Measurements from ENCODE around the gene NEUROD4.

Gene NEUROD4

DNA sequence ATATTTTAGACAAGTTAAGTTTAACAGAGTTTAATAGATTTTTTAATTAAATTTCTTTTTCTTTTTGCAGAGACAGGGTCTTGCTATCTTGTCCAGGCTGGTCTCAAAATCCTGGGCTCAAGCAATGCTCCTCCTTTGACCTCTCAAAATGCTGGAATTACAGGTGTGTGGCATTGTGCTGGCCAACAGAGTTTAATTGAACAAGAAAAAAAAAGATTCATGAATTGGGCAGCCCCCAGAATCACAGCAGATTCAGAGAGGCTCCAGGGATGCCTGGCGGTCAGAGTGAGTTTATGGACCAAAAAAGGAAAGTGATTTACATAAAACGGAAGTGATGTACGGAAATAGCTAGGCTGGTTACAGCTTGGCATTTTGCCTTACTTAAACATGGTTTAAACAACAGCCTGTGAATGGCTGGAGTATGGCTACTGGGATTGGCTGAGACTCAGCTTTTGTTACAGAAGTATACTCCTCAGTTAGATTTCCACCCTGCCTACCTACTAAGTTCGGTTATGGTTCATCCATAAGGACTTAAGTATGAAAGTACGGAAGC is 20.7 kb upstream of the NEUROD4 start:
- no peak for DNase-seq

DNA sequence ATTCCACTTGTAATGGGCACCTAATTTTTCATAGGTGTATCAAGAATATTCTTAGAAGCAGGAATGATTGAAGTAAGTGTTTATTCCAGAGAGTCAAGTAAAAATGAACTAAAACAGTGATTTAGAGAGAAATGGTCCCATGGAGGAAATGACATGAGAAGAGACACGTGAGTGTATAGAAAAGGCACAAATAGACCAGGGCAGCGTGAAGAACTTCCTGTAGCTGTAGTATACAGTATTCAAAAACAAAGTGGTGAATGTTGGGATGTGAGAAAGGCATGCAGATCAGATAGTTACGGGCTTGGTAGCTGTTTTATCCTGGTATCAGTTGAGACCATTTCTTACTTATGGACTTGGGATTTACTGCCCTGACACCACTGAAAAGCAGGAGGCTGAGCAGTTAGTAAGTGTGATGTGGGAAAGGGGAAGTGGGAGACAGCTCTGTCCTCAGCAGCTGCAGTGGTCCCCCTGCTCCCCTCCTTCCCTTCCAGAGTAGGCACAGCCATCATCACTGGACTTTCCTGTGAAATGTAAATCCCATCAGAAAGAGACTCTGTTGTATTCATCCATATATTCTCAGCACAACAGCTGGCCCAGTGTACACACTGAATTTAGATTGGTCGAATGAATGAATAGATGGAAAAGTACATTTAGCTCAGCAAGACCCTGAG is 18.4 kb upstream of the NEUROD4 start:
- DNase-seq: no peak

DNA sequence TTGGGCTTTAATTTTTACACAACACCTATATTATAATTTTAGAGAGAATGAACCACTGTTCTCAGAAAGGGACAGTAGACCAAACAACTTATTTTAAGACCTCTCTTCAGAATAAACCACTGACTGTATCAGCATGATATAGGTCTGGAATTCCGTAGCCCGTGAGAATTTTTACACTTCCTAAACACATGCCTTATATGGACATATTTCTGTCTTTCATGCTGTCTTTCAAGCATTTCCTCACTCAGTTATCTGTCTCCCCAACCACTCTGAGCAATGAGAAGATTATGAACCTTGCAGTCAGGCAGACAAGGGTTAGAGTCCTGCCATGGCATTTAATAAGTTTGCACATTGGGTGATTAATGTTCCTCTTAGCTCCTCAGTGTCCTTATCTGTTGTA is 17.4 kb upstream of the NEUROD4 start:
- DNase-seq: no peak

DNA sequence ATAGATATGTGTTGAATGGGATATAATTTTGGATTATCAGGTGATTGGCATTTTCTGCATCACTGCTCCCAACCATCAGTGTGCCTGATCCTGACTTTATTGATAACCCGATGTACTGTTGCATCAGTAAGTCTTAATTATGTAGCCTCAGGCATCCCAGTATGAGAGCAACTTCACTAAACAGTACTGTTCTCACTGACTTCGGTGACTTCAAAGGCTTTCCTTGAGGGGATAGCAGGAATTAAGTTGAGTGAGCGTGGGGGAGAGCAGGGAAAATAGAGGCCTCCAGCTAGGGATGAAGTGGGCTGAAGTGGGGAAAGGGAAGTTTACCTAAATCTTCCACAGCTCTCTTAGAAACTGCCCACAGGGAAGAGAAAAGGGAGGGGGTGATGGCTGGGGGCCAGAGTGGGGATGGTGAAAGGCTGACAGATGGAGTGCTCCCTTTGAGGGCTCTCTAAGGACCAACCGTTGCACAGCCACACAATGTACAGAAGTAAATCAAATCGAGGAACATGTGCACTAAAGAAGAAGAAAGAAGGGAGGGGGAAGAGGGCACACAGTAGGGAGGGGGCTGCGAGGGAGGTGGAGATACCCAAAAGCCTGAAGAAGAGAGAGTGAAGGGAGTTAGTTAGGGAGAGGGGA is 10.7 kb upstream of the NEUROD4 start:
- no peak for DNase-seq

DNA sequence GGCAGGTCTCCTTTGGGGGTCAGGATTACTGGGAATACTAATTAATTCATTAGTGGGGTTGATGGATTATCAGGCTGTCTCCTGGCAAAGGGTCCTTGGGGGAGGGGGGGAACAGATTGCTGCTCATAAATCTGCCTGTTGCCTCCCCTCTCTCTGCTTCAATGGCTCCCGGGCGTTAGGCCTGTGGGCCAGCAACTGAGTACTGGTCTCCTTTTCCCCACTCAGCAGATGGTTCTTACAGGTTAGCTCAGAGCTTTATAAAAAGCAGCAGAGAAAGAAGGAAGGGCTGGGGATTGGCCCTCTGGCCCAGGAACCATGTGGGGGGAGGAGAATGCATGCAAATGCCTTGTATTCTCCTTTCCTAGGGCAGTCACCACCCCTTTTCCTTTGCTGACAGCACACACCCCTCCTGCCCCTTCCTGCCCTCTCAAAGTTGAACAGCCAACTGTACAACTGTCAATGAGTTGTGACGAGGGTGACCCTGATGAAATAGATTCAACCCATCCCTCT is 2.3 kb upstream of the NEUROD4 start:
- DNase-seq: no peak

DNA sequence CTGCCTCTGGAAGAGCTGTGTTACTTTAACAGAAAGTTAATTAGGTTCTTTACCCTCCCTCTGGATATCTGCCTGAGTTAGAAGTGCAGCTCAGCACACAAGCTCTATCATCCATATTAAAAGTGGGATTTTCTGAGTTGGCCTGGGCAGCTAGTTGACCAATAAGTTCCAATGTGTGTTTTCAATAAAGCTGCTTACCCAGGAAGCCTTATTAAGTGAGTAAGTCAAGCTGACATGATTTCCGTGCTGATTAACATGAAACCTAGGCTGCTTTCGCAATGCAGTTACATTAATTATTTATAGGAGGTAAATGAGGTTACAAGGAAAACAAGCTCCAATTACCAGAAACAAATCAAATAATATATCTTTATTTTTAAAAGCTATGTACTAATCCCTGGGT is 4.8 kb downstream of the NEUROD4 start:
- DNase-seq: no peak

DNA sequence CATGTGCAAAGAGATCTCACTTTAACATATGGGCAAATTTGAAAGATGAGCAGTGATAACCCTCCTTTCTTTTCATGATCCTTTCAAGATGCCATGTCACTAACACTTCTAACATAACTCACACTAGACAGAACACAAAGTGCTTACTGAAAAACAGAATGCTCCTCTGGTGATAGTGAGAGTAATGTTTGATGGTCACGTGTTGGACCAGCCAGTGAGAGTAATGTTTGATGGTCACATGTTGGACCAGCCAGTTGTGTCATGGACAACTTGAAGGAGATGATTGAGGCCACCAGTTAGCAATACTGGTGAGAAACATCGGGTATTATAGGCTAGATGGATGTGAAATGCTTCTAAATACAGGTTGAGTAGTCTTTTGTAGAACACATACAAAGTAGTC is 5.7 kb downstream of the NEUROD4 start:
- no peak for DNase-seq

DNA sequence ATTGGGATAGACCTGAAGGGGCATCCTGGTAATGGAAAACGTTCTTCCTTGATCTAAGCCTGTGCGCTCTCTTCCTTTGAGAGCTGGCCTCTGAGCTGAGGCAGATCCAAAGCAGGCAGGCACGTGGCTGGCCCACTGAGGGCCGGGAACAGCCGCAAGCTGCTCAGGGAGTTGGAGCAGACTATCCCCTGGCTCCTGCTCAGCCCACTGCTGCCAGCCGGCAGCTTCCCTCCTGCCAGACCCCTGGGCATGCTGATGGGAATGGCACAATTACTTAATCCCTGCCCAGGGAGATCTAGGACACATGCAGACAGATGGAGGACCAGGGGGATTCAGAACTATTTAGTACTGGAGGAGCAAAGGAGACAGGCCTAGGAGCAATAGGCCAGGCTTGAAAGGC is 14.4 kb downstream of the NEUROD4 start:
- DNase-seq: no peak

DNA sequence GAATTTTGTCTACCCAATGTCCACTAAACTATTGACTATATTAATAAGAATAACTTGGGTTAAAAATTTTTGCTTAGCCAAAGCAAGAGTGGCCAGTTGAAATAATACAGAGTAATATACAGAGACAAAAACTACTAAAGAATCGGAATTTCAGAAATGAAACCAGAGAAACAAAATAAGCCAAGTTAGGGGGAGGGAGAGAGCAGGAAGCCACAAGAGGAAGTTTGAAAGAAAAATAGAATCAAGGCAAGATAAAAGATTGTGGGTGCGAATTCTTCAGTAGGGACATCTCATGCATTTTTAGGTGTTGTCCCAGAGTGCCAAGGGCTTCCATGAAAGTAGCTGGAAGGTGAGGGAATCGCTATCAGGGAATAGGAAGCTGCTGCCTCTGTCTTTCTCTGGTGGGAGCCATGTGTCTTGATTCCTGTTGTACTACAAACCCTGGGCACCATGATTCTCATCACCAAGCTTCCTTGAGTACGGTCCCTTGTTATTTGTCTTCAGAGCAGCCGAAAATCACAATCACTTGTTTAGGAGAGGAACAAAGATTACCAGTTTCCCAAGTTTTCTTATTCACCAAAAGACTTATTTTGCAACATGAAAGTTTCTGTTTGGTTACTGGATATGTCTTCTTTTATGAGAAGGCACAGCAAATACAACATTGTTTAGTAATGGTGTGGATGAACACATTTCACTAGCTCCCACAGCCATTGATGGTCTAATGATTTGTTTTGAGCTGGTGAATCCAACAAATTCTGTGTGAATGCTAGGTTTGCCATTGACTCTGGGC is 16.7 kb downstream of the NEUROD4 start:
- DNase-seq: no peak

DNA sequence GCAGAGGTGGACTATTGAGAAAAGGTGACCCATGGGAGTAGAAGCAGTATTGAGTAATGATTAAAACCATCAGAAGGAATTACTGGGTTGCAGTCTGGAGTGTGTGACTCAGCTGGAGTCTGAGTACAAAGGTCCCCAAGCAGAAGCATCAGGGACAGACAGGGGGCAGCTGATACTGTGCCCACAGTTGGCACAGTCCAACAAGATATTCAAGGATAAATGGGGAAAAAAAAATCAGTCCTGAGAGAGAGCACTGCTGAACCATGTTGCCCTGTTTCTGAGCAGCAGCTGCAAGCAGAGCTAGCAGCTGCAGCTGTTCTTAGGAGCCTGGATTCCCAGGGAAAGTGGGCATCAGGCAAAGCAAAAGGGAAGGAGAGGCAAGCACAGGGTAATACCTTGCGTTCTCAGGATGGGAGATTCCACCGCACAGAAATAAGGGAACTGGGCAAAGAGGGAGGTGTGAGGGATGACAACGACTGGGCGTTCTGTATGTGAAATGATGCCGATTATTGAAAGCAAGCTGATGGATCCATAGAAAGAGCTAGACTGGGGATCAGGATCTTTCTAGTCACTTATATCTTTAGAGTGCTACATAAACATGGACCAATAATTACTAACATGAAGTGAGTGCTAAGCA is 17.7 kb downstream of the NEUROD4 start:
- no peak for DNase-seq

DNA sequence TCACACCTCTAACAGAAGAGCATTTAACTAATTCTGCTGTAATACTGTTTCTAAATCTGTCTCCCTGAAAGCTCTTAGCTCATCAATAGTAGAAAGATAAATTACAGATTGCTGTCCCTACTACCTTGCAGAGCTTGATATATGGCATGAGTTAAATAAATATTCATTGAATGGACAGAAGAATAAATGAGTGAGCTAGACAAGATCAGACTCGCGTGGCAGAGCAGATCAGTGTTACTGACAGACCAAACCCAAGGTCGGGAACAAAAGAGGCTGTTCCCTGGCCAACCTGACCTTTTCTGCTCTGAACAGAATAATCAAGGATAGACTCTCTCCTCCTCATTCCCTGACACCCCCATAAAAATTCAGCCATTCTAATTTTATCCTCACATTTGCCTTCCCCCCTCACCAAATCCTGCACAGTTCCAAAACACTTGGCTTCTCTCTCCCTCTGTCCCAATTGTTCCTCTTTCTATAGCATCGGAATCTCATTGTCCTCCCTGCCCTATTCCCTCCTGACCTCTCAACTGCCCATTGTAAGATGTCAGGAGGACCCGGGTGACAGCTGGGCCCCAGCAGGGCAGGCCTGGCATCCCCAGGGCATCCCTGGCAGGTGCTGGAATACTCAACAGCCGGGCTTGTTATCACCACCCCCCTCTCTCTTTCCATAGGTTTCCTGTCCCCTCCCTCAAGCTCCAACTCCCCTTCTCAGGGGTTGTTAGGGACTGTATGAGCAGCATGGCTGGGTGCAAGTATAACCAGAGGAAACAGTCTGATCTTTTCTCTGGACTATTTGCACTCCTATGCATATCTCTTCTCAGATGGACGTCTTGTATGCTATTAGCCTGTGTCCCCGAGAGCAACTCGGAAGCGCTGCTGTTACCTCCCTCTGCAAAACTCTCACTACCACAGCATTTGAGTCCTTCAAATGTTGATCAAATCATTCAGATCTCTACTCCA is 19.9 kb downstream of the NEUROD4 start:
- no peak for DNase-seq

DNA sequence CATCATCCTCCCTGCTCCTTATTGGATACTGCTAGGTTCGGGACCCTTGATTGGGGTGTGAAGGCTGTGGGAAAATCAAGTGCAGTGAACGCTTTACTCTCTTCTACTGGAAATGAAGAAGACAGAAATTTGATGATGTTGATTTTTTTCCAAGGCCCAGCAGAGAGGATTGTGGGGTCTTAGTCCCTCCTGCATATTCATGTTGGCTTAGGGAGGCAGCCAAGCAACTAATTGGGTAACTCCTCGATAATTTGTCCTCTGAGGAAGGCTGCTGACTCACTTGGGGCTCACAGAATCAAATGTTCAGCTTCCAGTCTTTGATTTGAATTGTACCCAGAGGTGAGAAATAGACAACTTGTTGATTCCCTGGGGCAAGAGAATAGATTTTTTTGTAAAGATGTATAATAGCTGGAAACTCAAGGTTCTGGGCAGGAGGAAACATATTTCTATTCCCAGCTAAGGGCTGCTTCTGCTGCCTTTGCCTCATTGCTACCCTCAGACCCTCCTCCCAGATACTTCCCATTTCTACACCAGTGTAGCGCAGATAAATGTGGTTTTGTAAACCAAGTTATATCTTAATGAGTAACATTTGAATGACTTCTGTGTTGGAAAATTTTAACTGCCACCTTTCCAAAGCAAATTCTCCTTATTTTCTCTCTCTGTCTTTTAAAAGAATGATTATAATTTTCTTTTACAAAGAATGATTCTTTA is 21.7 kb downstream of the NEUROD4 start:
- no peak for DNase-seq

DNA sequence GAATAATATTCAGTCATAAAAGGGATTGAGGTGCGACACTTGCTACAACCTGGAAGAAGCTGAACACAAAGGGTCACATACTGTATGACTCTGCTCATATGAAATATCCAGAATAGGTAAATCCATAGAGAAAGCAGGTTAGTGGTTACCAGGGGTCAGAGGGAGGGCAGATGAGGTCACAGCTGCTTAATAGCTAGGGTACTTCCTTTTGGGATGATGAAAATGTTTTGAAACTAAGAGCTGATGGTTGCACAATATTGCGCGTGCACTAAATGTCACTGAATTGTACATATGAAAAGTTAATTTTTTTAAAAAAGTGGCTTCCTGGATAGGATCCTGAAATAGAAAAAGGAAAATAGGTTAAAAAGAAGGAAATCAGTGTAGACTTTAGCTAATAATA is 23.8 kb downstream of the NEUROD4 start:
- no peak for DNase-seq

DNA sequence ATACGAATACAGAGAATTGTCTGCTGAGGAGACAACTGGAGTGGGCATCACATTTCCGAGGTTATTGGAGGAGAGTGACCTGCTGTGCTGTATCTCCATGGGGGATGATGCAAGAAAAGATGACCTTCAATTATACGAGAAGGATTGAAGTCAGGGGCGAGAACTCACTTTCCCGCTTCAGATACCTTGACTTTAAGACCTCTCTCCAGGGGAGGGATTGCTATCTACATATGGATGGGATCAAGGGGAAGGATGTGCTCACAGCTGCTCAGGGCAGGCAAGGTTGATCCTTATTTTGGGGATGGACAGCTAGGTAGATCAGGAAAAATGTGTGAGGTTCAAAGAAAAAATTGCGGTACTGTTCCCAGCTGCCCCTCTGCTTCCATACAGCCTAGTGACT is 24.4 kb downstream of the NEUROD4 start:
- no peak for DNase-seq

DNA sequence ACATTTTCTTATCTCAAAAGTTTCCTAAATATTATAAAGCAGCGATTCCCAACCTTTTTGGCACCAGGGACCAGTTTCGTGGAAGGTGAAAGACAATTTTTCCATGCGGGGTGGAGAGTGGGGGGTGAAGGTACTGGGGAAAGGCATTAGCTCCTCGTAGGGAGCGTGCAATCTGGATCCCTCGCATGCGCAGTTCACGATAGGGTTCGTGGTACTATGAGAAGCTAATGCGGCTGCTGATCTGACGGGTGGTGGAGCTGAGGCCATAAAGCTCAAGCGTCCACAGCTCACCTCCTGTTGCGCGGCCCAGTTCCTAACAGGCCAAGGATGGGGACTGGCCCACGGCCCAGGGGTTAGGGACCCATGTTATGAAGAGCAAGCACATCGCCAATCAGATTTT is 29.9 kb downstream of the NEUROD4 start:
- DNase-seq: no peak

DNA sequence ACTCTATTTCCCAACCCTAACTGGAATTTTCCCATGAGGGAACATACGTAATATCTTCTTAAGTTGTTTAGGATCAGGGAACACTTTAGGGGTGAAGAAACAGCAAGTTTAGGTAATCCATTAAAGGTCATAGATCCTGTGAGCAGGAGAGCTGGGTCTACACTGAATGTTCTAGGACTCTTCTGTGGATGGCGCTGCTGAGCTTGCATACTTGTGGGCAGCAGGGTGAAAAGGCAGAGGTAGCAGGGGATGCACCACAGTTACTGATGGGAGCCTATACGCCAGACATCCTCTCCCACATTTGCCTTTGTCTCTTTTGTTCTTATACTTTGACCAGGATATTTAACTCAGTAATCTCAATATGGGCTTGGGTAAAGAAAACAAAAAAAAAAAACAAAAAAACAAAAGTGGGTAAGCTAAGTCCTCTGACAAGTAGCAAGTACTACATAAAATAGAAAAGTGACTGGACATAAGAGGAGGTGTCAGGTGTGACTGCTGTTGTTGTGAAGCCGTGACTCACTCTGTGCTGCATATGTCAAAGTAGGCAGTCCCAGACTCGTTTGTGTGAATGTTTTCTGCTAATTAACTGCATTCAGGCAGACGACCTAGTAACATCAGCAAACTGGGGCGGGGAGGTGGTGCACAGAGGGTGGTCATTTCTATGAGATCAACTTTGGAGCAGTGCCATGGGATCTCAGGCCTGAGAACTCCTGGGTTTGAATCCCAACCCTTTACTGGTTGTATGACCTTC is 31.6 kb downstream of the NEUROD4 start:
- no peak for DNase-seq

DNA sequence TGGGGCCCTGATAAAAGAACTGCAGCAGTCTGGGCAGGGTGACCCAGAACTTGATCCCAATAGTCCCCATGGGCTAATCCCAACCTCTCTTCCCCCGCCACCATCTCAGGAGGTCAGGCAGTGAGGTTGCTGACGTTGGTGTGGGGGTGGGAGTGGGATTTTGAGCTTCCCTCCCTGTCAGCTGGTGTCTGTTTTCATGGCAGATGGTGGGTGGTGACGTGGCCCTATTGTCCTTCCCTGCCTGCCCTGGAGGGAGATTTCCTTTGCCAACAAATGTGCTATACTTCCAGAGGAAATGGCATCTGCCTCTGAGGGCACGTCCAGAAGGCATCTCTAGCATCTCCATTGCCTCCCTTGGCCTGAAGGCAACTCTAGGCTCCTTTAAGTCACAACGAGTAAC is 37.7 kb downstream of the NEUROD4 start:
- no peak for DNase-seq

DNA sequence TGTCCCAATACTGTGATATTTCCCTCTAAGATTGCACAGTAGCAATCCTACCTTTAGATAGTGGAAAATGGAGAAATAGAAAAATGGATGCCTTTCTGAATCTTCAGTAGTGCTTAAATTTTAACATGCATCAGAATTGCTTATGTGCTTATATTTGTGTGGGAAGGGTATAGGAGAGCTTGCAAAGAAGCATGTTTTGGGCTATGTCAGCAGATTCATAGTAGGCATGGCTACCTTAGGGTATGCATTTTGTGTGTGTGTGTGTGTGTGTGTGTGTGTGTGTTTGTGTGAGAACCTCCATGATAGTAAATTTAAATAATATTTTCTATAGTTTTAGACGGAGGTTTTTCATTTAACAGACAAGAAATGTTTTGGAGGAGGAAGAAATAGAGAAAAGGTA is 38.3 kb downstream of the NEUROD4 start:
- no peak for DNase-seq

DNA sequence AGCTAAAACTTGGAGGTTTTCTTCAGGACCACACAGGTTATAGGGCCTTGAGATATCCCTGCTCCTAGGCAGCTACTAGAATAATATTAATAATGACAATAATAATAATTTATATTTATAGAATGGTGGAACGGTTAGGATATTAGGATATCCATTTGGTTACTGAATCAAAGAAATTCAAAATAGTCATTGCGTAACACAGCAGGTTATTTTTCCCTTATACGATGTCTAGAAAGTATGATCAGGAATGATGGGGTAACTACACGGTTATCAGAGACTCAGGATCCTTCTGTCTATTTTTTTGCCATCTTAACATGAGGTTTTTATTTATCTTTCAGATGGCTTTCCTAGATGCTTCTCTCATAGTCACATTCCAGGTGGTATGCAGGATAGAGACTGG is 39.0 kb downstream of the NEUROD4 start:
- no peak for DNase-seq

DNA sequence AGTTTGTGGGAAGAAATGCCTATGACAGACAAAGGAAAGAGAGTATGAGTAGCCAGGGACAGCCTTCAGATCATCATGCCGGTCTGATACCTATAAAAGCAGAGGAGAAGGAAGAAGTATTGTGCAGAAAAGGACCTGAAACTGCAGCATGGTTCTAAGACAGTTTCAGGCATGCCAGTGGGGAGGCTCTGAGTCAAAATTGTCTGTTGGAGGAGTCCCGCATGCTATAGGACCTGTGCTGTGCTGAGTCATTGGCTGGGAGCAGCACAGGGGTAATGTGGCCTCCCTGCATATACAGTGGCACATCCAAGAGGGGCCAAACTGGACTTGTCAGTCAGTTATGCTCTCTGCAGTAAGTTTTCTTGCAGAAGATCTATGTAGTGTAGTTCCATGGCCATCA is 40.7 kb downstream of the NEUROD4 start:
- no peak for DNase-seq

DNA sequence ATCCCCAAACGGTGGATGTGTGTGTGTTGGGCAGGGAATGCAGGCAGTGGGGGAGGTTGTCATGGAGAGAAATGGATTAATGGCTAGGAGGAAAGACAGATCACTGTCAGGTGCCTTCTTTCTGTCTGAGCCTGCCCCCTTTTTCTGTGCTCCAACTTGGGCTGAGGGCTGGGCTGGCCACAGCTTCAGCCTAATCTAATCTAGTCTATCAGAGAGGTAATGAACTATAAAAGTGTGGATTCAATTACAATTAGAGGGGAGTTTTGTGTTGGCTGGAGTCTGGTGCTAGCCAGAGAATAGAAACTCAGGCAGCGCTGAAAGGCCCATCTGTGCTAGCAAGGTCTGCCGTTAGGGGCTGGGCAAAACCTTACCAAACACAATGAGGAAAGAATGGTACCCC is 41.2 kb downstream of the NEUROD4 start:
- no peak for DNase-seq

All from activated effector memory CD4-positive, alpha-beta T cell treated with Interleukin-2 at 50 U/mL for 16 hours (primary cell).